Measurements from ENCODE around the gene KRTAP27-1. TPM values are rescaled to one million over a fixed set of nuclear protein-coding genes. Genes with fewer than 3 reads are reported as not detected.

KRTAP27-1 gene
- total RNA-seq, 3 donors from 2014 or later = not detected

DNA sequence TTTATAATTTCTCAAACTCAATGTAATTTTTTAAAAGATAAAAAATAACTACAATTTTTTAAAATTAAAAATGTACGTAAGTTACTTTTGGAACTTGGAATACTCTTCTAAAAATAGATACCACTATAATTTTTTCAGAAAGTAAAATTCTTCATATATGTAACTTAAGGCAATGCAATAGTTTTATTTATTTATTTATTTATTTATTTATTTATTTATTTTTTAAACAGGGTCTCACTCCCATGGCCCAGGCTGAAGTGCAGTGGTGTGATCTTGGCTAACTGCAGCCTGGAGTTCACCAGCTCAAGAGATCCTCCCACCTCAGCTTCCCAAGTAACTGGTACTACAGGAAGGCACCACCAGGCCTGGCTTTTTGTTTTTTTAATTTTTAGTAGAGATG, 14.0 kb upstream of the KRTAP27-1 start:
- TF ChIP-seq POLR2AphosphoS5 (IDR thresholded peaks at IDR 0.05) = no peak
- TF ChIP-seq, protein P1, sequence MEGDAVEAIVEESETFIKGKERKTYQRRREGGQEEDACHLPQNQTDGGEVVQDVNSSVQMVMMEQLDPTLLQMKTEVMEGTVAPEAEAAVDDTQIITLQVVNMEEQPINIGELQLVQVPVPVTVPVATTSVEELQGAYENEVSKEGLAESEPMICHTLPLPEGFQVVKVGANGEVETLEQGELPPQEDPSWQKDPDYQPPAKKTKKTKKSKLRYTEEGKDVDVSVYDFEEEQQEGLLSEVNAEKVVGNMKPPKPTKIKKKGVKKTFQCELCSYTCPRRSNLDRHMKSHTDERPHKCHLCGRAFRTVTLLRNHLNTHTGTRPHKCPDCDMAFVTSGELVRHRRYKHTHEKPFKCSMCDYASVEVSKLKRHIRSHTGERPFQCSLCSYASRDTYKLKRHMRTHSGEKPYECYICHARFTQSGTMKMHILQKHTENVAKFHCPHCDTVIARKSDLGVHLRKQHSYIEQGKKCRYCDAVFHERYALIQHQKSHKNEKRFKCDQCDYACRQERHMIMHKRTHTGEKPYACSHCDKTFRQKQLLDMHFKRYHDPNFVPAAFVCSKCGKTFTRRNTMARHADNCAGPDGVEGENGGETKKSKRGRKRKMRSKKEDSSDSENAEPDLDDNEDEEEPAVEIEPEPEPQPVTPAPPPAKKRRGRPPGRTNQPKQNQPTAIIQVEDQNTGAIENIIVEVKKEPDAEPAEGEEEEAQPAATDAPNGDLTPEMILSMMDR (IDR thresholded peaks at IDR 0.05) = no peak
- no peak for TF ChIP-seq POLR2A (IDR thresholded peaks at IDR 0.05)
- no peaks in the 10 kb centered on the region for H3K36me3 ChIP-seq
- H3K27ac ChIP-seq = no peak overlapping the region
- no peak overlapping the region for H3K4me3 ChIP-seq
- intact Hi-C loops (cut with DNase I; ENCODE audit: low total_unique reads) = no loop called here
- no peaks in the 10 kb centered on the region for H3K4me1 ChIP-seq
- H3K27me3 ChIP-seq = no peaks in the 10 kb centered on the region
- no peaks in the 10 kb centered on the region for H3K9me3 ChIP-seq
- DNase-seq (ENCODE audit: low spot score in 2 of 2) = no peak

DNA sequence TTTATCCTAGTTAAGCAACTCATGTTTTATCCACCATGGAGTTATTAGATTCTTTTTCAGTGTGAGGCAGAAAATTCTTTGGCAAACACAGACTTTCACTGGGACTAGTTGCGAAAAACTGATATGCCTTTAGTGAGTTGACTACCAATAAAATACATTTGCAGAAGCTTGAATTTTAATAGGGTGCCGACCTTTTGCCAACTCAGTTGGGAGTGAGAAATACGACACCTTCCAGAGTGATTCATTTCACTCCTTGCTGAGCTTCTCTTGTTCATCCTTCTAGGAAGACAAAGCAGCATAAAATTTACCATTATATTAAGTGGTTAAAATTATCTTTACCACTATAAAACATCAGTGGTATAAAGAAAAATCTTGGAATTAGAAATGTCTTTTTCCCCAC, 12.1 kb upstream of the KRTAP27-1 start:
- DNase-seq (ENCODE audit: low spot score in 2 of 2) = no peak
- H3K36me3 ChIP-seq = no peaks in the 10 kb centered on the region
- H3K4me1 ChIP-seq = no peaks in the 10 kb centered on the region
- H3K27ac ChIP-seq = no peak overlapping the region
- intact Hi-C loops (cut with DNase I; ENCODE audit: low total_unique reads) = no loop called here
- H3K27me3 ChIP-seq = no peaks in the 10 kb centered on the region
- no peaks in the 10 kb centered on the region for H3K9me3 ChIP-seq
- TF ChIP-seq POLR2AphosphoS5 (IDR thresholded peaks at IDR 0.05) (no peak), POLR2A (IDR thresholded peaks at IDR 0.05) (no peak)
- TF ChIP-seq, protein P1 (IDR thresholded peaks at IDR 0.05) = no peak
- H3K4me3 ChIP-seq = no peak overlapping the region

DNA sequence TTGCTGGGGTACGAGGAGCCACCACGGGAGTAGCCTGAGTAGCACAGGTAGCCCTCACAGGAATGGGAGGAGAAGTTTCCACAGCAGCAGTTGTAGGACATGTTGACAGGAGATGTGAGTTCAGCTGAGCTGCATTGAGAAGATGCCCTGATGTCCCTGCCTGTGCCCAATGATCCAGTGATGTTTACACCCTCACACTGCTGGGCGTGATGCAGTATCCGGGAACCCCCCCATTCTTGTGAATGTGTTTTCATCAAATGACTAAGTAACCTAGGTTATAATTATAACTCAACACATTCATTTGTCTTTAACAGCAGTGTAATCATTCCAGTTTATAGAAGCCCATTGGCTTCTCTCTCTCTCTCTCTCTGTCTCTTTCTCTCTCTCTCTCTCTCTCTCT, 11.0 kb upstream of the KRTAP27-1 start, which contains the start of gene KRTAP23-1:
Gene KRTAP23-1 (minus strand): TSS at position 101 of the 400 bp plus-strand sequence. CDS start 0 bp downstream, at position 101.
- no peaks in the 10 kb centered on the region for H3K4me1 ChIP-seq
- H3K27ac ChIP-seq = no peak within 1 kb of the TSS
- no peaks in the 10 kb centered on the region for H3K9me3 ChIP-seq
- no peaks in the 10 kb centered on the region for H3K27me3 ChIP-seq
- H3K4me3 ChIP-seq = no peak within 1 kb of the TSS
- DNase-seq (ENCODE audit: low spot score in 2 of 2) = no peak
- intact Hi-C loops (cut with DNase I; ENCODE audit: low total_unique reads) = no loop called here
- TF ChIP-seq POLR2A (IDR thresholded peaks at IDR 0.05) (no peak), POLR2AphosphoS5 (IDR thresholded peaks at IDR 0.05) (no peak)
- TF ChIP-seq, protein P1 (IDR thresholded peaks at IDR 0.05) = no peak
- H3K36me3 ChIP-seq = no peaks in the 10 kb centered on the region

DNA sequence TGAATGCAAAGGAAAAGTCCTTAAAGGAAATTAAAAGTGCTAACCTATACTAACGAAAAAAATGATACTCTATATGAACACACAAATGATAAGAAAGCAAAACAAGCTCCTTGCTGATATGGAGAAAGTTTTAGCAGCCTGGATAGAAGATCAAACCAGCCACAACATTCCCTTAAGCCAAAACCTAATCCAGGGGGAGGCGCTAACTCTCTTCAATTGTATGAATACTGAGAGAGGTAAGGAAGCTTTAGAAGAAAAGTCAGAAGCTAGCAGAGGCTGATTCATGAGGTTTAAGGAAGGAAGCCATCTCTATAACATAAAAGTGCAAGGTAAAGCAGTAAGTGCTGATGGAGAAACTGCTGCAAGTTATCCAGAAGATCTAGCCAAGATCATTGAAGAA, 7.5 kb upstream of the KRTAP27-1 start:
- no peak for DNase-seq (ENCODE audit: low spot score in 2 of 2)
- TF ChIP-seq POLR2AphosphoS5 (IDR thresholded peaks at IDR 0.05) (no peak), POLR2A (IDR thresholded peaks at IDR 0.05) (no peak)
- TF ChIP-seq, protein P1 (IDR thresholded peaks at IDR 0.05) = no peak
- H3K27me3 ChIP-seq = no peaks in the 10 kb centered on the region
- H3K9me3 ChIP-seq = no peaks in the 10 kb centered on the region
- H3K27ac ChIP-seq = no peak overlapping the region
- intact Hi-C loops (cut with DNase I; ENCODE audit: low total_unique reads) = no loop called here
- no peak overlapping the region for H3K4me3 ChIP-seq
- no peaks in the 10 kb centered on the region for H3K36me3 ChIP-seq
- no peaks in the 10 kb centered on the region for H3K4me1 ChIP-seq

DNA sequence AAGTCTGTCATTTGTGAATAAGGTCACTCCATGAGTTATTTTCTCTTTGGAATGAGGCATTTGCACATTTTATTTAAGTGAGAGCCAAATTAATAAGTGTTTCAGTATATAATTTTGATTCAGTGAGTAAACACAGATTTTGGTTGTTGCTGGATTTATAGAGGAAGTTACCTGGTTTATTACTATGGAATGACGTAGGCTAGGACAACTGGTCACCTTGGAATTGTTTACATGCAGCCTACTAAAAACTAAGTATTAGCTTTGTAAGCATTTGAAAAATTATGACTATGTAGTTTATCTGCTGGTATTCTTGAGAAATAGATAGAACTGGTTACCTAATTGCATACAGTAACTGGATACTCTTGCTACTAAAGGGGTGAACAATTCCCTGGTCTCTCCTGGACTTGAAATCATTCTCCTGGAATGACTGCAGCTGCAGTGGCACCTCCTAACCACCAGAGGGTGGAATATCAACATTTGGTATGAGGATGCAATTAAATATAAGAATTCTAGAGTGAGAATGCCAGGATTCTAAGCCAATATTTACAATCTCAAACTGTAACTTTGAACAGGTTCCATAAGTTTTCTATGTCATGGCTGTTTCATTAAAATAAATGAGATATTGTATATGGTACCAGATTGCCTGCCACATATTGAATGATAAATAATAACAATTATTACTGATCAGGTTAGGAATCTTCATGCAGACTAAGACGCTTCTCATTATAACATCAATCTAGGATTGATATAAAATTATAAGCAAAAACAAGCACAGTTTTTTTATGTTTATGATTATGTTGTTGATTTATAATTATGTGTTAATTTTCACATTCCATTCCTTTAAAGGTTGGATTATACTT, 3.5 kb upstream of the KRTAP27-1 start:
- H3K27ac ChIP-seq = no peak overlapping the region
- H3K4me3 ChIP-seq = no peak overlapping the region
- no peaks in the 10 kb centered on the region for H3K36me3 ChIP-seq
- no peaks in the 10 kb centered on the region for H3K27me3 ChIP-seq
- intact Hi-C loops (cut with DNase I; ENCODE audit: low total_unique reads) = no loop called here
- H3K4me1 ChIP-seq = no peaks in the 10 kb centered on the region
- TF ChIP-seq, protein P1 (IDR thresholded peaks at IDR 0.05) = peak; percentile 45 to 74 (median 69)
- TF ChIP-seq POLR2A (IDR thresholded peaks at IDR 0.05) = no peak
- no peaks in the 10 kb centered on the region for H3K9me3 ChIP-seq
- DNase-seq (ENCODE audit: low spot score in 2 of 2) = no peak

Data from breast epithelium (tissue), 4 donors.